ENCODE results near the gene SPNS1.
A peak's percentile ranks its signal among the peaks of the same experiment; 100 is the strongest.
"Not testable (repeated sequence)": the region's sequence is repeated elsewhere in the genome, so short reads cannot be mapped to it uniquely, and the experiment has no call there.

The SPNS1 gene

GRCh38 chr16:28974437-28975157 lies at the start of gene SPNS1:
Gene SPNS1, plus strand, starts transcription at chr16:28974778. Its CDS starts 374 bp downstream, at chr16:28975152.
- in situ Hi-C loops (cut with MboI; ENCODE audit: low pct_unique_long_range_greater_than_20kb, low sequenced_read_pairs, unreplicated experiment): no loop called here
- TF ChIP-seq CTCF (IDR thresholded peaks at IDR 0.05; ENCODE audit: extremely low read depth, insufficient read depth, missing control alignments): no peak
- DNase-seq (ENCODE audit: low spot score): peak; percentile 99

- in situ Hi-C loops (cut with MboI; ENCODE audit: low pct_unique_long_range_greater_than_20kb, low sequenced_read_pairs, unreplicated experiment): no loop called here
- TF ChIP-seq CTCF (IDR thresholded peaks at IDR 0.05; ENCODE audit: extremely low read depth, insufficient read depth, missing control alignments): no peak
- DNase-seq (ENCODE audit: low spot score): peak; percentile 78
These were observed 49.0 kb upstream of the SPNS1 start for GRCh38 chr16:28925386-28926228.

- in situ Hi-C loops (cut with MboI; ENCODE audit: low pct_unique_long_range_greater_than_20kb, low sequenced_read_pairs, unreplicated experiment); DNase-seq (ENCODE audit: low spot score): not testable (repeated sequence)
These were observed 48.3 kb upstream of the SPNS1 start for GRCh38 chr16:28926284-28926683.

- no peak for TF ChIP-seq CTCF (IDR thresholded peaks at IDR 0.05; ENCODE audit: extremely low read depth, insufficient read depth, missing control alignments)
- in situ Hi-C loops (cut with MboI; ENCODE audit: low pct_unique_long_range_greater_than_20kb, low sequenced_read_pairs, unreplicated experiment): no loop called here
- no peak for DNase-seq (ENCODE audit: low spot score)
These were observed 46.8 kb upstream of the SPNS1 start for GRCh38 chr16:28927815-28928214.

- no peak for DNase-seq (ENCODE audit: low spot score)
- in situ Hi-C loops (cut with MboI; ENCODE audit: low pct_unique_long_range_greater_than_20kb, low sequenced_read_pairs, unreplicated experiment): no loop called here
- no peak for TF ChIP-seq CTCF (IDR thresholded peaks at IDR 0.05; ENCODE audit: extremely low read depth, insufficient read depth, missing control alignments)
These were observed 44.4 kb upstream of the SPNS1 start for GRCh38 chr16:28930203-28930602.

GRCh38 chr16:28930652-28931051 lies 43.9 kb upstream of the SPNS1 start:
- TF ChIP-seq CTCF (IDR thresholded peaks at IDR 0.05; ENCODE audit: extremely low read depth, insufficient read depth, missing control alignments): no peak
- in situ Hi-C loops (cut with MboI; ENCODE audit: low pct_unique_long_range_greater_than_20kb, low sequenced_read_pairs, unreplicated experiment): no loop called here
- no peak for DNase-seq (ENCODE audit: low spot score)

- in situ Hi-C loops (cut with MboI; ENCODE audit: low pct_unique_long_range_greater_than_20kb, low sequenced_read_pairs, unreplicated experiment): no loop called here
- DNase-seq (ENCODE audit: low spot score): no peak
- no peak for TF ChIP-seq CTCF (IDR thresholded peaks at IDR 0.05; ENCODE audit: extremely low read depth, insufficient read depth, missing control alignments)
These were observed 42.8 kb upstream of the SPNS1 start, which contains the start of gene CD19 for GRCh38 chr16:28931801-28932225. Gene CD19, plus strand, starts transcription at chr16:28931971. Its CDS starts 30 bp downstream, at chr16:28932001.
